IMR-90 (cell line): ENCODE data around the gene ZNF282. TPM values are rescaled to one million over a fixed set of nuclear protein-coding genes. Genes with fewer than 3 reads are reported as not detected.
A peak's percentile ranks its signal among the peaks of the same experiment; 100 is the strongest.

Experiments used
- ATAC-seq: fragments of 200-7000 bp; cut with Tn5 transposase; 2 replicates; pipeline ENCODE4 v1.9.1; 2020; ENCODE audit warnings: low read depth, mild to moderate bottlenecking, moderate library complexity
- BruUV-seq: library from RNA; stranded (reverse); fragments of 400-500 nt; replicated peaks from 2 replicates; lab custom pipeline; 2021; lab: Mats Ljungman, UMichigan
- CTCF ChIA-PET: fragments of 300-600 bp; formaldehyde crosslinking; extraction: SDS; loops from one replicate; lab custom pipeline; 2021; ENCODE audit warnings: antibody characterized with exemption; lab: Yijun Ruan, JAX
- POLR2A ChIA-PET: fragments of 300-600 bp; sonication (Branson Sonifier 250); formaldehyde crosslinking; loops from one replicate; lab custom pipeline; 2022; ENCODE audit warnings: antibody characterized with exemption; ENCODE audit not compliant: unreplicated experiment; lab: Charles Lee
- DNase-seq: peaks from one replicate; pipeline ENCODE4 v3.0.0; 2013
- H2AFZ ChIP-seq: replicated peaks from 2 replicates; pipeline ENCODE3; 2013; ENCODE audit warnings: low read length, mild to moderate bottlenecking; ENCODE audit not compliant: poor library complexity
- H2AK5ac ChIP-seq: 2 replicates; pipeline ENCODE4 v1.6.1; 2013; ENCODE audit warnings: low read depth, low read length, inconsistent platforms
- H2AK9ac ChIP-seq: replicated peaks from 2 replicates; pipeline ENCODE3; 2013; ENCODE audit warnings: mild to moderate bottlenecking, low read depth, low read length, moderate library complexity; ENCODE audit not compliant: poor library complexity
- H2BK120ac ChIP-seq: 2 replicates; pipeline ENCODE4 v1.6.1; 2013; ENCODE audit warnings: low read depth, low read length, inconsistent platforms
- H2BK15ac ChIP-seq: 3 replicates; pipeline ENCODE4 v1.6.1; 2013; ENCODE audit warnings: low read depth, low read length, inconsistent platforms
- H2BK20ac ChIP-seq: 2 replicates; pipeline ENCODE4 v1.6.1; 2013; ENCODE audit warnings: low read depth, mild to moderate bottlenecking, inconsistent platforms, low read length, moderate library complexity
- H2BK5ac ChIP-seq: 2 replicates; pipeline ENCODE4 v1.6.1; 2013; ENCODE audit warnings: mild to moderate bottlenecking, low read depth, low read length, inconsistent platforms; ENCODE audit not compliant: poor library complexity, severe bottlenecking
- H3K14ac ChIP-seq: replicated peaks from 2 replicates; pipeline ENCODE4 v1.6.1; 2013; ENCODE audit warnings: low read depth, low read length, inconsistent platforms
- H3K18ac ChIP-seq: 2 replicates; pipeline ENCODE4 v1.6.1; 2013; ENCODE audit warnings: low read depth, low read length, control low read depth
- H3K23ac ChIP-seq: 2 replicates; pipeline ENCODE4 v1.6.1; 2013; ENCODE audit warnings: low read depth, low read length, inconsistent platforms
- H3K27ac ChIP-seq: 2 replicates; pipeline ENCODE4 v1.5.1; 2013; ENCODE audit warnings: mild to moderate bottlenecking, control low read depth, low read length; ENCODE audit not compliant: insufficient read depth
- H3K27me3 ChIP-seq: 2 replicates; pipeline ENCODE4 v1.6.1; 2013; ENCODE audit warnings: low read length; ENCODE audit not compliant: control insufficient read depth, insufficient read depth
- H3K36me3 ChIP-seq: 2 replicates; pipeline ENCODE4 v1.6.1; 2013; ENCODE audit warnings: low read length, mixed read lengths; ENCODE audit not compliant: control insufficient read depth, insufficient read depth
- H3K4ac ChIP-seq: 2 replicates; pipeline ENCODE4 v1.6.1; 2013; ENCODE audit warnings: low read depth, low read length, inconsistent platforms
- H3K4me1 ChIP-seq: 2 replicates; pipeline ENCODE4 v1.6.1; 2013; ENCODE audit warnings: low read length, mixed read lengths; ENCODE audit not compliant: control insufficient read depth, insufficient read depth
- H3K4me2 ChIP-seq: 2 replicates; pipeline ENCODE4 v1.6.1; 2013; ENCODE audit warnings: low read depth, mild to moderate bottlenecking, control low read depth, low read length, moderate library complexity
- H3K4me3 ChIP-seq: 2 replicates; pipeline ENCODE4 v1.5.1; 2013; ENCODE audit warnings: low read depth, mild to moderate bottlenecking, control low read depth, low read length, moderate library complexity; ENCODE audit not compliant: insufficient read depth
- H3K56ac ChIP-seq: 2 replicates; pipeline ENCODE4 v1.6.1; 2013; ENCODE audit warnings: low read length, inconsistent platforms; ENCODE audit not compliant: insufficient read depth; ENCODE audit errors: extremely low read depth
- H3K79me1 ChIP-seq, 2 experiments: 2 replicates each; pipeline ENCODE4 v1.6.1; 2013; ENCODE audit warnings: low read length in 2 of 2, inconsistent platforms in 1 of 2, low read depth in 1 of 2
- H3K9ac ChIP-seq: 2 replicates; pipeline ENCODE4 v1.6.1; 2013; ENCODE audit warnings: low read depth, low read length, control low read depth
- H3K9me1 ChIP-seq: 2 replicates; pipeline ENCODE4 v1.6.1; 2013; ENCODE audit warnings: low read length, inconsistent platforms; ENCODE audit not compliant: insufficient read depth
- H3K9me3 ChIP-seq: 2 replicates; pipeline ENCODE4 v1.6.1; 2013; ENCODE audit warnings: low read length; ENCODE audit not compliant: control insufficient read depth, insufficient read depth
- H4K20me1 ChIP-seq: 2 replicates; pipeline ENCODE4 v1.6.1; 2013; ENCODE audit warnings: low read length, inconsistent platforms; ENCODE audit not compliant: insufficient read depth
- H4K5ac ChIP-seq: 2 replicates; pipeline ENCODE4 v1.6.1; 2013; ENCODE audit warnings: mild to moderate bottlenecking, low read depth, low read length, control low read depth
- H4K8ac ChIP-seq, 2 experiments: 2 replicates each; pipeline ENCODE4 v1.6.1; 2013; ENCODE audit warnings: low read depth in 2 of 2, low read length in 2 of 2, control low read depth in 1 of 2, inconsistent platforms in 1 of 2
- H4K91ac ChIP-seq: 2 replicates; pipeline ENCODE4 v1.6.1; 2013; ENCODE audit warnings: low read depth, low read length, inconsistent platforms; ENCODE audit not compliant: insufficient read depth
- CEBPB ChIP-seq: IDR thresholded peaks from 2 replicates; pipeline ENCODE4 v1.6.1; 2012; ENCODE audit warnings: low read depth, low read length, improper control_type of control experiment
- POLR2A ChIP-seq: IDR thresholded peaks from 2 replicates; pipeline ENCODE4 v1.6.1; 2012; ENCODE audit warnings: mild to moderate bottlenecking, low read depth, low read length
- WGBS, 2 experiments: methylation state at CpG; one replicate each; pipeline versions ENCODE4 v1.1.5 to v1.1.7; 2013; ENCODE audit warnings: missing lambda C conversion rate in 2 of 2; ENCODE audit not compliant: insufficient read length in 1 of 2; ENCODE audit errors: extremely low coverage in 2 of 2; 5-methylcytosine and 5-hydroxymethylcytosine counted together
- dilution Hi-C: fragments of 300-500 bp; cut with HindIII; formaldehyde crosslinking; loops from one replicate; pipeline ENCODE4 v1.14.3; 2018; ENCODE audit warnings: low sequenced_read_pairs; ENCODE audit not compliant: unreplicated experiment
- in situ Hi-C: fragments of 300-500 bp; cut with MboI; formaldehyde crosslinking; loops from 3 replicates; pipeline ENCODE4 v1.14.3; 2019; ENCODE audit warnings: low sequenced_read_pairs, inconsistent platforms, mixed read lengths
- intact Hi-C: fragments of 100-400 bp; cut with micrococcal nuclease; formaldehyde crosslinking; loops from 2 replicates; pipeline ENCODE4 v1.10.0; 2022
- polyA plus RNA-seq, 3 experiments: library from polyadenylated mRNA; depleted of rRNA; stranded (reverse); fragments of >200 nt; gene quantifications; 2 replicates each; pipeline ENCODE4 v1.2.3, GENCODE V29; 2012; ENCODE audit warnings: low replicate concordance in 1 of 3
- total RNA-seq: library from RNA; depleted of rRNA; stranded (reverse); fragments of >200 nt; gene quantifications from 2 replicates; pipeline ENCODE4 v1.2.3, GENCODE V29; 2012

Gene ZNF282
- total and polyA plus RNA-seq, 2 of the 4 experiments (the other 2 are of a cell fraction) = 7.2 to 11.9 TPM

- Histone ChIP-seq H3K4me1 (peaks cover 3% of the 10 kb centered on the region), H4K20me1 (no peaks in the 10 kb centered on the region; the same call in 1 of the 2 replicates), H3K79me1 (peaks cover 6 to 35% of the 10 kb centered on the region in 2 experiments; a peak in 3 of 4 replicates), H2AFZ (no peak overlapping the region), H3K23ac (no peak overlapping the region), H3K9ac (no peak overlapping the region), H2AK5ac (no peak overlapping the region), H4K91ac (no peak overlapping the region), H3K4ac (no peak overlapping the region), H3K36me3 (peaks cover 59% of the 10 kb centered on the region), H2AK9ac (peak overlapping the region; percentile 44), H3K27ac (no peak overlapping the region), H4K5ac (no peak overlapping the region), H2BK20ac (no peak overlapping the region), H3K18ac (no peak overlapping the region), H3K4me3 (no peak overlapping the region), H3K56ac (no peak overlapping the region), H3K9me1 (peaks cover 6% of the 10 kb centered on the region; the same call in 1 of the 2 replicates), H3K14ac (no peak overlapping the region), H2BK15ac (no peak overlapping the region), H3K27me3 (no peaks in the 10 kb centered on the region), H2BK5ac (peak overlapping the region; percentile 63), H4K8ac (no peak overlapping the region), H2BK120ac (no peak overlapping the region), H3K4me2 (no peak overlapping the region), H3K9me3 (no peaks in the 10 kb centered on the region)
- ATAC-seq = peak; percentile 76
- WGBS, 2 experiments = no CpG with 5 or more reads among the region's 6 CpGs
- BruUV-seq = no TSS peak
- ChIA-PET CTCF (no interaction called here), POLR2A (no interaction called here)
- peak; percentile 75 for DNase-seq
- in situ Hi-C loops (no loop called here), intact Hi-C loops (no loop called here), dilution Hi-C loops (no loop called here)
- peak; percentile 67 for TF ChIP-seq CEBPB
- TF ChIP-seq POLR2A = no peak
Measured at GRCh38 chr7:149220534-149220933, 25.2 kb downstream of the ZNF282 start.
